Hematopoietic multipotent progenitor cell treated with erythropoietin and hydrocortisone succinate and interleukin-3 and kit ligand, for 4 days (in vitro differentiated cells): ENCODE data around the gene SLIT3.

ENCODE experiments used
- DNase-seq: peaks from one replicate; pipeline ENCODE4 v3.0.0-alpha.2; 2015

Gene SLIT3

GRCh38 chr5:168979135-168979534, 321.8 kb downstream of the SLIT3 start:
- DNase-seq, result no peak

GRCh38 chr5:168978500-168978899, 322.4 kb downstream of the SLIT3 start:
- DNase-seq, result no peak

GRCh38 chr5:168978015-168978414, 322.9 kb downstream of the SLIT3 start:
- no peak for DNase-seq

DNA sequence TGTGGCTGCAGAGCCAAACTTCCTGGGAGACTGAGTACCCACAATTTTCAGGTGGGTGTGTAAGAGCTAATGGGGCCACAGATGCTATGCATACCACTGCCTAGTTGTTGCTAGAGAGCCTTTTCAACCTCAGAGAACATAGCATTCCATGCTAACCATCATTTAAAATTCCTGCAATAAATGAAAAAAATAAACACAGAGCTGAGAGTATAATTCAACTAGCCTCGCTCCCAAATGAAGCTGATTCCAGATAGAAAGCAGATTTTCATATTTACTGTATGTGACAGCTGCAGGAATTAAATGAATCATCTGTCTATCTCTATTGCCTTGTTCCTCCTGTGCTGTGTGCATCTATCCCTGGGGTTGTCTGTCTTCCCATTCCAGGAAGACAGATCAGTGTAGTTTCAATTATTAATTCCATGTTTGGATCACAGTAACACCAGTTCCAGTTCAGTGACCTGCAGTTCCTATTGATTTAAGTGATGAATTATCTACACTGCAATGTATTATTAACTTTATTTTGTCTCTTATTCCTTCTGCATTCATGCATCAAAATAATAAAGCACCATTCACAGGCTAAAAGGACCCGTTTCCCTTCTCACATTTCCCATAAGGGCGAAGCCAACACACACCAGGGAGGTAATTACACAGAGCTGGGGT, 324.5 kb downstream of the SLIT3 start:
- no peak for DNase-seq

- DNase-seq, result no peak
Measured at GRCh38 chr5:168975331-168975730, 325.6 kb downstream of the SLIT3 start.

DNA sequence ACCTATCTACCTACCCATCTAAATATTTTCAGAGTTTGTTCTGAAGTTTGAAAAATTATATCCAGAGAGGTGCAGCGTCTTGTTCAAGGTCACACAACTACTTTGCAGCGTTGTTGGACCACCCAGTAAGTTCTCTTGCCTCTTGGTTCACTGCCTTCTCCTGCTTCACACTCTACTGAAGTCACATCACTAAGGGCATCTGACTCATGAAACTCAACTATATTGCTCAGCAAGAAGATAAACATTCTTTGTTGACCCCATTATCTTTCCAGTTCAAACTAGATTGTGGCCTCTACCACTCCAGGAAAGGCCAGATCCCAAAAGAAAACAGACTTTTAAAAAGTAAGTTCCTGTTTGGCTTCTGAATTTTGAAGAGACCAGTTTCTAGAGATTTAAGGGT, 326.9 kb downstream of the SLIT3 start:
- DNase-seq, result no peak

DNA sequence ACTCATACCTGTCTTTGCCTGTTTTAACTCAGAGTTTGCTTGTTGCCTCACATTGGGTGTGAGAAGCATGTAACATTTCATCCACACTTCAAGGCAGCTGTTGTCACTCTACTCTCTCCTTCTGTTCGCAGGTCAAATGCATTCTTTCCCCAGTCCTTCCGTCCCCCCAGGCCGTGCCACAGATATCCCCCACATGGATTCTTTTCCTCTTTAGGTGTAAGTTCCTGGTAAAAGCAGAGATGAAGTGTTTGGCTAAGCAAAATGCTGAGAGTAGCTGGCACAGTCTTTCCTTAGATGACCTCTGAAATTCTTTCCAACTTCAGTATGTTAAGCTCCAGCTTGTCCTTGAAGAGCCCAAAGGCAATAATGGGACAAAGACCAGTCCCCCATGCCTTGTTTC, 328.2 kb downstream of the SLIT3 start:
- no peak for DNase-seq

DNA sequence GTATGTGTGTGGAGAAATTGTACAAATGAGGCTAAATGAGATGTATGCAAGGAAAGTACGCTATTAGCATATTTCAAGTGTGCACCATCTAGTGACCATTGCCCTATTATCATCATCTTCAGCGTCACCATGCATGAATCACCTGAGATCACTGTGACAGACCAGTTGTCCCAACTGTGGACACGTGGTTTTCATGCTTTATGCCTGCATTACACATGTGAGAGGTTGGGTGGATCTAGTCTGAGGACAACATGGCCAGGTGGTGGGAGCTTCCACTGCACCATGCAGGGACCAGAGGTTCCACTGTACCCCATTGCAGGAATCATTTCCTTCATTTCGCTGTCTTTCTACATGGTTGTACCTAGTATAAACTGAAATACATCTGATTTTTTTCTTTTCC, 329.8 kb downstream of the SLIT3 start:
- DNase-seq, result no peak

DNA sequence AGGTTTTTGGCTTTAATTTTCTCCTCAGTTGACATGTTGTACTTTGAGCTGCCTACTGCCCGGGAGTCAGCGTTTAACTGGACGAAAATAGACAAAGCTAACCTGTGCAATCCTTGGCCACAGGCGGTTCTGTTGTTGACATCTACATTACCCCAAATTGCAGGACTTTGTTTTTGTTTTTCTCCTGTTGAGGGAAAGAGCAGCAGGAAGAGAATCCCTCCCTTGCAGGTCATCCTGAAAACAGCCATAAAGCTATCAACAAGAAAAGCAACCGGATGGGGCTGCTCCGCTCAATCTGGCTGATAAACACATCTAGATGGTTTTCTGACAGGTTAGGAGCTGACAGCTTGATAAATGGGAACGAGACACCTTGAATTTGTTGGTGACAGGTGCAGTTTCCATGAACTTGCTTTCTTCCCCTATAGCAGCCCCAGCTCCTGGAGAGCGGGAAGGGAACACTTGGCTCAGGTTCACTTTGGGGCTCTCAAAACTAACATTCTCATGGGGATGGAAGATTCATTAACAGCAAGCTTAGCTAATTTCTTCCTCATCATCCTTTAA, 331.5 kb downstream of the SLIT3 start:
- DNase-seq, result no peak

- DNase-seq, result no peak
Measured at GRCh38 chr5:168967882-168968620, 332.9 kb downstream of the SLIT3 start.

GRCh38 chr5:168965638-168966037, 335.3 kb downstream of the SLIT3 start:
- no peak for DNase-seq

DNA sequence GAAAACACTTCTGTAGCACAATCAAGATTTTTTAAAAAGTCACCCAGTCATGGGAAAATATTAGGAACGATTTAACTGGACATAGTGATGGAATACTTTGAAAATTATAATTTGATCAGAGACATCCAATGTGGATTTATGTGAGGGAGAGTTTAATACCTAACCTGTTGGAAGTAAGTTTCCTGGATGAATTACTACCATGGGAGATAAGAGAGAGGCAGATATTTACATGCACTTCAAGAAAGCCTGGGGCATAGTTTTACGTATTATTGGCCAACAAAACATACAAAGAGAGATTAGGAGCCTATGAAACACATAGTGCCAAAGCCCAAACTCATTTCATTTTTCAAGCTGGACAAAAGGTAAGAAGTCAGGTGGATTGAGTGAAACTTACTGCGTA, 336.8 kb downstream of the SLIT3 start:
- DNase-seq, result no peak

GRCh38 chr5:168962306-168962705, 338.6 kb downstream of the SLIT3 start:
- DNase-seq, result no peak

- no peak for DNase-seq
Measured at GRCh38 chr5:168961681-168962080, 339.3 kb downstream of the SLIT3 start.

GRCh38 chr5:168960497-168960896, 340.4 kb downstream of the SLIT3 start:
- peak; percentile 44 for DNase-seq

DNA sequence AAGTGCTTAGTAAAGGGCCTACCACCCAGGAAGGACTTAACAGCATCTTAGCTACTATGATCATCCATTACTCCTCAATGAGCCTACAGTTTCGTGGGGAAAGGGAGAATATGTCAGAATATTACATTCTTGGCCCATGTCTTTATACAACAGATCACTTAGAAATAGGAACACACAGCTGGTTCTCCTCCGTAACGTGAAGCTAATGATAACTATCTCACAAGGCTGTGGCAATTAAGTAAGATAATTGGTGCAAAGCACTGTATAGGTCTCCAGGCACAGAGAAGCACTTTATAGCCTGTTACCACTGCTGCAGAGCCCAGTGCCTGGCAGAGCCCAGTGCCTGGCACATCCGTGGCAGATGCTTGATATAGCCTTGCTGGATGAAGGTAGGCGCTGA, 347.6 kb downstream of the SLIT3 start:
- no peak for DNase-seq

DNA sequence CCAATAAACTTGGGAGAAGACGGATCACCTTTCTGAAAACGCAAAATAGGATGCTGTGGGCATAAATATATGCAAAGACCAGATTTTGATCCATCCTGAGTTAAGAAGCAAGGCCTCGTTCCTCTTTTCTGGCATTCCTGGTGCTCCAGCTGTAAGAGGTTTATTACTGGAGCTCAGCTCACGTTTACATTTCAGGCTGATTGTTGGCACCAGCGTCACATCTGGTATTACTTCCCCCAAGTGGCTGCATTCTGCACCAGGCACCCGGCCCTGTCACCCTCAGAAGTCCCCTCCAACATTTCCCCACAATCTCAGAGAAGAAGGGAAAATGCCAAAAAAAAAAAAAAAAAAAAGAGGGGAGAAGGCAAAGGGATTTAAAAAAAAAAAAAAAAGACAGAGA, 348.7 kb downstream of the SLIT3 start:
- no peak for DNase-seq

DNA sequence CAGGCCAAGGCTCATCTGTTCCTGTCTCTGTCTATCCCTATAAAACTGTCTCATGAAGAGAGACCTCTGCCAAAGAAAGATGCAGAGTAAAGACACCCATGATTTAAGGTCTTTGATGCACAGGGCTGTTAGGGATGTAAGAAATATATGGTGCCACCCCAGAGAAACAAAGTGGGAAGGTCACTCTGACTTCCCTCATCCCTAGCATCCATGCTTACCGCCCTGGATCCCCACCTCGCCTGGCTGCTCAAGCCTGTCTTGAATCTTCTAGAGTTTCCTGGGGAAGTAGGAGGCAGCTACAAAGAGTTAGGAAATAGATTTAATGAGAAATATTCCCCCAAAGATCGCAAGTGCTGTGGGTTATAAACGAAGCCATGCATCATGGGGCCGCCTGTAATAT, 349.2 kb downstream of the SLIT3 start:
- no peak for DNase-seq

- DNase-seq, result no peak
Measured at GRCh38 chr5:168951356-168951755, 349.6 kb downstream of the SLIT3 start.

GRCh38 chr5:168950241-168950951, 350.5 kb downstream of the SLIT3 start:
- no peak for DNase-seq

GRCh38 chr5:168948746-168949145, 352.2 kb downstream of the SLIT3 start:
- no peak for DNase-seq

- peak; percentile 65 for DNase-seq
Measured at GRCh38 chr5:168947212-168947868, 353.6 kb downstream of the SLIT3 start.

DNA sequence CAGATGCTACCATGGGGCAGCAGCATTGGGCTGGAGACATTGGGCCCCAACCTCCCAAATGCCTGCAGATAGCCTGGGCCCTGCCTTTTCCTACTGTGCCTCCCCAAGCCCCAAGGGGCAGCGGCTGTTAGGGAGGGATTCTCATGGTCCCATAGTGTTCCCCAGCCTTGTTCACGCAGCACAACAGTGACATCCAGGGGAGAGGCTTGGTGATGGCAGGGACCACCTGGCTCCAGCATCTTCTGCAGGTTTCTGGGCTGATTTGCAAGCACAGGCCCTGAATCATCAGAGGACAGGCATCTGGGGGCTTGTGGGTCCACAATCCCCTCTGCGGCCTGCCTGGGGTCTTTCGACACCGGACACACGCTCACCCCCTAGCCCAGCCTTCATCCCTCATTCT, 354.6 kb downstream of the SLIT3 start:
- peak; percentile 41 for DNase-seq
